K562 (cell line): ENCODE results near the gene OR51V1. TPM values are rescaled to one million over a fixed set of nuclear protein-coding genes. Genes with fewer than 3 reads are reported as not detected.

Experiments used
- BDP1 ChIP-seq: IDR thresholded peaks from 3 replicates; pipeline ENCODE4 v1.6.1; 2011; ENCODE audit not compliant: insufficient read length, insufficient read depth
- CBX1 ChIP-seq: sonication (generic); IDR thresholded peaks from 2 replicates; pipeline ENCODE4 v1.6.1; 2016; ENCODE audit warnings: antibody characterized with exemption, low read depth, mild to moderate bottlenecking
- E4F1 ChIP-seq: fragments of 250-450 bp; sonication (Bioruptor Pico); IDR thresholded peaks from 2 replicates; pipeline ENCODE4 v1.5.0; 2021; ENCODE audit warnings: mild to moderate bottlenecking, borderline replicate concordance
- EP300 ChIP-seq: IDR thresholded peaks from 2 replicates; pipeline ENCODE4 v1.6.1; 2012; ENCODE audit warnings: low read length, improper control_type of control experiment
- FOXA1 ChIP-seq: fragments of 450-650 bp; IDR thresholded peaks from 2 replicates; pipeline ENCODE4 v1.6.1; 2016; ENCODE audit warnings: mild to moderate bottlenecking, borderline replicate concordance
- GTF3C2 ChIP-seq: IDR thresholded peaks from 3 replicates; pipeline ENCODE4 v1.6.1; 2011; ENCODE audit warnings: borderline replicate concordance, mild to moderate bottlenecking, moderate library complexity; ENCODE audit not compliant: insufficient read length; ENCODE audit errors: extremely low read depth
- IRF2 ChIP-seq: sonication (generic); formaldehyde crosslinking; IDR thresholded peaks from 2 replicates; pipeline ENCODE4 v1.8.1; 2022; ENCODE audit warnings: mild to moderate bottlenecking, missing genetic modification reagents
- KDM4B ChIP-seq, 2 experiments: fragments of 450-650 bp in 1 of 2; sonication (generic) in 1 of 2; IDR thresholded peaks; 2 replicates each; pipeline ENCODE4 v1.6.1; 2016 to 2017; ENCODE audit warnings: borderline replicate concordance in 2 of 2, antibody characterized with exemption in 1 of 2, low read depth in 1 of 2, mild to moderate bottlenecking in 1 of 2
- KDM5B ChIP-seq: fragments of 200-600 bp; sonication (generic); IDR thresholded peaks from 2 replicates; pipeline ENCODE4 v1.6.1; 2012; ENCODE audit warnings: low read depth, mild to moderate bottlenecking, moderate library complexity, low read length, control low read depth, inconsistent platforms; ENCODE audit not compliant: insufficient replicate concordance
- PATZ1 ChIP-seq: fragments of 250-450 bp; sonication (Bioruptor Pico); IDR thresholded peaks from 2 replicates; pipeline ENCODE4 v1.5.0; 2020; ENCODE audit warnings: mild to moderate bottlenecking, borderline replicate concordance
- PRDM10 ChIP-seq: fragments of 450-650 bp; IDR thresholded peaks from 2 replicates; pipeline ENCODE4 v1.6.1; 2018; ENCODE audit not compliant: partially characterized antibody
- RBM39 ChIP-seq: fragments of 200-400 bp; formaldehyde crosslinking; optimal IDR thresholded peaks from 2 replicates; pipeline ENCODE3; 2018; ENCODE audit warnings: low read depth, low read length
- SMARCB1 ChIP-seq: IDR thresholded peaks from 2 replicates; pipeline ENCODE4 v1.6.1; 2011; ENCODE audit warnings: improper control_type of control experiment, low read depth; ENCODE audit not compliant: insufficient read length
- SNIP1 ChIP-seq: fragments of 450-650 bp; IDR thresholded peaks from 2 replicates; pipeline ENCODE4 v1.7.1; 2017; ENCODE audit warnings: low read depth, mild to moderate bottlenecking
- U2AF2 ChIP-seq: fragments of 200-400 bp; formaldehyde crosslinking; optimal IDR thresholded peaks from 2 replicates; pipeline ENCODE3; 2017; ENCODE audit warnings: low read depth, mild to moderate bottlenecking, low read length
- YBX1 ChIP-seq: fragments of 450-650 bp; IDR thresholded peaks from 2 replicates; pipeline ENCODE4 v1.7.1; 2016; ENCODE audit warnings: mild to moderate bottlenecking
- ZNF134 ChIP-seq: fragments of 250-450 bp; sonication (Bioruptor Pico); conservative IDR thresholded peaks from 2 replicates; pipeline ENCODE4 v1.4.0; 2020
- ZNF282 ChIP-seq: sonication (generic); formaldehyde crosslinking; IDR thresholded peaks from 2 replicates; pipeline ENCODE4 v1.8.1; 2023; ENCODE audit warnings: missing genetic modification reagents
- polyA plus RNA-seq, 8 experiments: library from polyadenylated mRNA; depleted of rRNA in 4 of 8; stranded (reverse) in 5 of 8; unstranded in 3 of 8; fragments of >200 nt; fragmentation: Nextera tagmentation in 2 of 8; fragmentation: Illumina TruSeq in 1 of 8; extraction: Ambion mirVana in 2 of 8; extraction: Trizol in 1 of 8; gene quantifications; 2 replicates each; pipeline versions ENCODE4 v1.2.1 to v1.2.3, GENCODE V29; 2011 to 2014; ENCODE audit warnings: inconsistent platforms in 1 of 8, missing spikeins in 1 of 8
- total RNA-seq, 7 experiments: library from RNA; depleted of rRNA in 6 of 7; stranded (reverse); fragments of >200 nt in 6 of 7; fragmentation: Illumina TruSeq in 2 of 7; extraction: Trizol in 2 of 7; gene quantifications; 2 replicates each; pipeline versions ENCODE4 v1.2.1 to v1.2.3, GENCODE V29; 2011 to 2021; ENCODE audit warnings: low replicate concordance in 1 of 7

OR51V1 gene
- total and polyA plus RNA-seq, 9 of the 15 experiments (the other 6 are each of a cell fraction or from before 2014, with no cell fraction given) = not detected

- TF ChIP-seq PATZ1 (CRISPR knock-in tag) (peak; percentile 2; the same call in 1 of the 2 replicates), PRDM10 (no peak), FOXA1 (no peak), U2AF2 (no peak), RBM39 (no peak), EP300 (peak; percentile 96), CBX1 (no peak), YBX1 (no peak), SMARCB1 (no peak), IRF2 (no peak), E4F1 (CRISPR knock-in tag) (no peak), GTF3C2 (no peak), ZNF134 (CRISPR knock-in tag) (peak; percentile 76), BDP1 (no peak), SNIP1 (no peak), ZNF282 (no peak), KDM5B (no peak), KDM4B (IDR thresholded peaks at IDR 0.05; ENCODE audit: borderline replicate concordance in 2 of 2, low read depth in 1 of 2) (no peak)
These were observed 48.7 kb downstream of the OR51V1 start (continued) for GRCh38 chr11:5151713-5152153.
